CD14-positive monocyte (primary cell): Measurements from ENCODE around the gene PSMD14. TPM values are rescaled to one million over a fixed set of nuclear protein-coding genes. Genes with fewer than 3 reads are reported as not detected.

Source experiments
- DNase-seq, 3 donors: peaks; one replicate each; pipeline ENCODE4 v3.0.0-alpha.2; 2011 to 2022
- H2AFZ ChIP-seq: 2 replicates; pipeline ENCODE4 v1.6.0; 2012; ENCODE audit warnings: mild to moderate bottlenecking, low read depth, low read length, inconsistent platforms; ENCODE audit not compliant: insufficient read depth, poor library complexity, severe bottlenecking
- H3K27ac ChIP-seq, 2 donors: 1 replicate in 1 of 2; 2 replicates in 1 of 2; pipeline ENCODE4 v1.5.1; 2012 to 2013; ENCODE audit warnings: low read length in 2 of 2, control low read depth in 1 of 2, inconsistent platforms in 1 of 2, low read depth in 1 of 2, mild to moderate bottlenecking in 1 of 2
- H3K27me3 ChIP-seq, 2 donors: one replicate each; pipeline versions ENCODE4 v1.6.0 to v1.6.1; 2011 to 2013; ENCODE audit warnings: low read length in 2 of 2; ENCODE audit not compliant: control insufficient read depth in 2 of 2, insufficient read depth in 2 of 2
- H3K36me3 ChIP-seq, 2 donors: replicated peaks in 1 of 2; 1 replicate in 1 of 2; 2 replicates in 1 of 2; pipeline versions ENCODE4 v1.5.1 to v1.6.1; 2012 to 2013; ENCODE audit warnings: low read length in 2 of 2, control low read depth in 1 of 2, inconsistent platforms in 1 of 2, mild to moderate bottlenecking in 1 of 2; ENCODE audit not compliant: insufficient read depth in 2 of 2, control insufficient read depth in 1 of 2
- H3K4me1 ChIP-seq, 2 donors: 1 replicate in 1 of 2; 2 replicates in 1 of 2; pipeline versions ENCODE4 v1.5.1 to v1.6.1; 2012 to 2013; ENCODE audit warnings: low read length in 2 of 2, control low read depth in 1 of 2, inconsistent platforms in 1 of 2, mild to moderate bottlenecking in 1 of 2, moderate library complexity in 1 of 2; ENCODE audit not compliant: insufficient read depth in 2 of 2, control insufficient read depth in 1 of 2
- H3K4me2 ChIP-seq: replicated peaks from 2 replicates; pipeline ENCODE3; 2012; ENCODE audit warnings: low read length, moderate library complexity, mild to moderate bottlenecking; ENCODE audit not compliant: poor library complexity, severe bottlenecking; ENCODE audit errors: extremely low read depth
- H3K4me3 ChIP-seq, 3 experiments: fragments of 200-600 bp in 1 of 3; sonication (generic) in 1 of 3; replicated peaks in 1 of 3; 1 replicate in 2 of 3; 2 replicates in 1 of 3; pipeline ENCODE4 v1.5.1; 2011 to 2013; ENCODE audit warnings: low read length in 3 of 3, mild to moderate bottlenecking in 3 of 3, control low read depth in 2 of 3, low read depth in 2 of 3, inconsistent platforms in 1 of 3, moderate library complexity in 1 of 3
- H3K79me2 ChIP-seq: 2 replicates; pipeline ENCODE4 v1.6.0; 2012; ENCODE audit warnings: mild to moderate bottlenecking, control low read depth, inconsistent platforms, low read length, moderate library complexity; ENCODE audit not compliant: insufficient read depth
- H3K9ac ChIP-seq: 2 replicates; pipeline ENCODE4 v1.6.0; 2017; ENCODE audit warnings: low read length, mild to moderate bottlenecking; ENCODE audit not compliant: insufficient read depth, poor library complexity, severe bottlenecking
- H3K9me3 ChIP-seq, 2 donors: replicated peaks in 1 of 2; 1 replicate in 1 of 2; 2 replicates in 1 of 2; pipeline versions ENCODE4 v1.5.1 to v1.6.1; 2012 to 2013; ENCODE audit warnings: low read length in 2 of 2, control low read depth in 1 of 2; ENCODE audit not compliant: control insufficient read depth in 1 of 2, insufficient read depth in 1 of 2
- H4K20me1 ChIP-seq: 2 replicates; pipeline ENCODE4 v1.6.0; 2012; ENCODE audit warnings: mild to moderate bottlenecking, low read length, control low read depth, moderate library complexity; ENCODE audit not compliant: insufficient read depth
- H3K27ac Mint-ChIP-seq, 7 donors: one replicate each; pipeline ENCODE4 v1.8.0; 2020; ENCODE audit warnings: mild to moderate bottlenecking in 7 of 7, mixed read lengths in 7 of 7, moderate library complexity in 6 of 7, inconsistent platforms in 2 of 7
- H3K27me3 Mint-ChIP-seq, 3 donors: one replicate each; pipeline ENCODE4 v1.8.0; 2021 to 2022; ENCODE audit warnings: low read depth in 3 of 3, mild to moderate bottlenecking in 3 of 3, mixed read lengths in 3 of 3, moderate library complexity in 3 of 3, inconsistent platforms in 1 of 3
- H3K36me3 Mint-ChIP-seq, 2 donors: one replicate each; pipeline ENCODE4 v1.8.0; 2020; ENCODE audit warnings: mixed read lengths in 2 of 2, inconsistent platforms in 1 of 2, mild to moderate bottlenecking in 1 of 2
- H3K4me1 Mint-ChIP-seq: one replicate; pipeline ENCODE4 v1.8.0; 2020; ENCODE audit warnings: mild to moderate bottlenecking, mixed read lengths
- H3K4me3 Mint-ChIP-seq, 2 donors: one replicate each; pipeline ENCODE4 v1.8.0; 2020; ENCODE audit warnings: mild to moderate bottlenecking in 2 of 2, mixed read lengths in 2 of 2, moderate library complexity in 1 of 2
- H3K9me3 Mint-ChIP-seq, 7 donors: one replicate each; pipeline ENCODE4 v1.8.0; 2020 to 2022; ENCODE audit warnings: mixed read lengths in 7 of 7, mild to moderate bottlenecking in 6 of 7, moderate library complexity in 6 of 7, inconsistent platforms in 2 of 7
- WGBS: methylation state at CpG from one replicate; pipeline ENCODE4 v1.1.5; 2013; ENCODE audit warnings: missing lambda C conversion rate; ENCODE audit not compliant: insufficient coverage; 5-methylcytosine and 5-hydroxymethylcytosine counted together
- intact Hi-C, 2 donors: fragments of 100-400 bp; cut with micrococcal nuclease; formaldehyde crosslinking; loops; one replicate each; pipeline versions ENCODE4 v1.15.0 to v1.15.1; 2023
- polyA plus RNA-seq, 3 donors: library from polyadenylated mRNA; depleted of rRNA in 1 of 3; unstranded in 2 of 3; stranded (reverse) in 1 of 3; fragments of 300-500 nt in 2 of 3; fragments of >200 nt in 1 of 3; fragmentation: Illumina TruSeq in 2 of 3; gene quantifications; 1 replicate in 2 of 3; 2 replicates in 1 of 3; pipeline ENCODE4 v1.2.3, GENCODE V29; 2012 to 2021
- TF ChIP-seq, protein P1 (sequence below): fragments of 200-600 bp; IDR thresholded peaks from one replicate; pipeline ENCODE4 v1.8.0; 2022; ENCODE audit warnings: antibody characterized with exemption, mild to moderate bottlenecking

Gene PSMD14
- polyA plus RNA-seq, 3 donors: 8.7 to 37.8 (median 29.3) TPM

DNA sequence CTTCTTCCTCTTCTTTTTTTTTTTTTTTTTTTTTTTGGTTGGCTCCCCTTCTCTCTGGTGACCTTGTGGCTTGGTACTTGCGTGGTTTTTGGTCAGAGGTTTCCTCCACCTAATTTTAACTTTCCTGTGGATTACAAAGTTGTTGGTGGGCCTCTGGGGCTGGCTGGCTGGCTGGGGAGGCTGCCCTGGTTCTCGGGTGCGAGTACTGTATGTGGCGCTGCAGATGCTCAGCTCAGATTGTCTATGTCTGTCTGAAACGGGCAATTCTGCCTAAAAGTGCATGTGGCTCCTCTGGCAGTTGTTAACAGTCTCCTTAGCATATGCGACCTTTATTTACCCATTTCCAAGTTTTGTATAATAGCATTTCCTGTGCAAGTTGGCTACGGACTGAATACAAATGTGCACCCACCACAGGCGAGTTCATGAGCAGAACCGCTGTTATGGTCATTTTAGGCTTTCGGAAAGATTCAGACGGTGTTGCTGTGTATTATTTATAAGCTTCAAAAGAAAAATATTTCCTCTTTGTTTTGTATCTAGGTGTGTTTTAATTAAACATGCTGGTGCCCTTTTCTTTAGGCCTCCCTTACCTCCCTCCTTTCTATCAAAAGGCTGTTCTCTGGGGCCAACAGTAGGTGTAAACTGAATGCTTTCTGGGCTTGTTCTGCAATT, 112.3 kb downstream of the PSMD14 start:
- Histone ChIP-seq H3K27ac (no peak overlapping the region), H3K36me3 (no peaks in the 10 kb centered on the region), H3K4me2 (no peak overlapping the region), H3K9ac (no peak overlapping the region), H3K27me3 (peaks cover 97% of the 10 kb centered on the region in 2 donors), H4K20me1 (no peaks in the 10 kb centered on the region), H3K4me3 (no peak overlapping the region), H3K79me2 (no peaks in the 10 kb centered on the region), H3K4me1 (peaks cover 27 to 32% of the 10 kb centered on the region in 2 donors), H2AFZ (no peak overlapping the region), H3K9me3 (peaks cover 4 to 53% of the 10 kb centered on the region in 2 donors)
- Mint-ChIP-seq H3K36me3 (peaks cover 0 to 18% of the 10 kb centered on the region in 2 donors), H3K9me3 (peaks cover 0 to 25% (median 13%) of the 10 kb centered on the region in 7 donors), H3K27ac (no peak overlapping the region), H3K4me3 (peak overlapping the region in 1 of 2 donors; percentile 85), H3K4me1 (peaks cover 57% of the 10 kb centered on the region), H3K27me3 (peaks cover 92 to 99% (median 95%) of the 10 kb centered on the region in 3 donors)
- intact Hi-C loops: no loop called here
- no peak for DNase-seq
- WGBS: 7% methylated on average over 3 of the region's 11 CpGs
- TF ChIP-seq, protein P1, sequence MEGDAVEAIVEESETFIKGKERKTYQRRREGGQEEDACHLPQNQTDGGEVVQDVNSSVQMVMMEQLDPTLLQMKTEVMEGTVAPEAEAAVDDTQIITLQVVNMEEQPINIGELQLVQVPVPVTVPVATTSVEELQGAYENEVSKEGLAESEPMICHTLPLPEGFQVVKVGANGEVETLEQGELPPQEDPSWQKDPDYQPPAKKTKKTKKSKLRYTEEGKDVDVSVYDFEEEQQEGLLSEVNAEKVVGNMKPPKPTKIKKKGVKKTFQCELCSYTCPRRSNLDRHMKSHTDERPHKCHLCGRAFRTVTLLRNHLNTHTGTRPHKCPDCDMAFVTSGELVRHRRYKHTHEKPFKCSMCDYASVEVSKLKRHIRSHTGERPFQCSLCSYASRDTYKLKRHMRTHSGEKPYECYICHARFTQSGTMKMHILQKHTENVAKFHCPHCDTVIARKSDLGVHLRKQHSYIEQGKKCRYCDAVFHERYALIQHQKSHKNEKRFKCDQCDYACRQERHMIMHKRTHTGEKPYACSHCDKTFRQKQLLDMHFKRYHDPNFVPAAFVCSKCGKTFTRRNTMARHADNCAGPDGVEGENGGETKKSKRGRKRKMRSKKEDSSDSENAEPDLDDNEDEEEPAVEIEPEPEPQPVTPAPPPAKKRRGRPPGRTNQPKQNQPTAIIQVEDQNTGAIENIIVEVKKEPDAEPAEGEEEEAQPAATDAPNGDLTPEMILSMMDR: no peak

DNA sequence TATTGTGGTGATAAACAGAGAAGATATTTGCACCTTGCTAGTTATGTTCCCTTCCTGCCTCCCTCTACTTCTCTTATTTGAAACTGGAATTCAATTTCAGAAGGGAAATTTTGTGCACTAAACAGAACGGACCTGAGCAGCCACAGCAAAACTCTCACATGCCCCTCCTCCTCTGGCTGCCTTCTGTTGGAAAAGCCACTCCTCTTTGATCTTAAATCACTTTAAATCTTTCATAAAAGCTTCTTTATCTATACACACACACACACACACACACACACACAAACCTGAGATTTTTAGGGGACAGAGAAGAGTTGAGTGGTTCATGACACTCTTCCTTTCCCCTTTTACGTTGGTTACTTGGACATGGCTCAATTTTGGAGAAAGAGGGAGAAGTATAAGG, 113.5 kb downstream of the PSMD14 start:
- peak overlapping the region in 1 of 2 donors; percentile 81 for H3K4me3 Mint-ChIP-seq
- H2AFZ ChIP-seq: no peak overlapping the region
- no peak overlapping the region for H3K27ac Mint-ChIP-seq
- TF ChIP-seq, protein P1: no peak
- no peak for DNase-seq
- H3K27me3 ChIP-seq: peaks cover 97% of the 10 kb centered on the region in 2 donors
- intact Hi-C loops: no loop called here
- peaks cover 6 to 18% of the 10 kb centered on the region in 2 donors for H3K36me3 Mint-ChIP-seq
- no peaks in the 10 kb centered on the region for H4K20me1 ChIP-seq
- H3K36me3 ChIP-seq: no peaks in the 10 kb centered on the region
- peaks cover 51% of the 10 kb centered on the region for H3K4me1 Mint-ChIP-seq
- H3K4me3 ChIP-seq: no peak overlapping the region
- H3K4me2 ChIP-seq: no peak overlapping the region
- peaks cover 3 to 57% of the 10 kb centered on the region in 2 donors for H3K9me3 ChIP-seq
- peaks cover 92 to 99% (median 95%) of the 10 kb centered on the region in 3 donors for H3K27me3 Mint-ChIP-seq
- H3K4me1 ChIP-seq: peaks cover 23 to 30% of the 10 kb centered on the region in 2 donors
- no peaks in the 10 kb centered on the region for H3K79me2 ChIP-seq
- peaks cover 0 to 29% (median 12%) of the 10 kb centered on the region in 7 donors for H3K9me3 Mint-ChIP-seq
- H3K9ac ChIP-seq: no peak overlapping the region
- no peak overlapping the region for H3K27ac ChIP-seq
- WGBS: 0% methylated on average over 1 of the region's 2 CpGs
